IMR-90 (cell line): ENCODE measurements around the gene VIT. TPM values are rescaled to one million over a fixed set of nuclear protein-coding genes. Genes with fewer than 3 reads are reported as not detected.

Experiments
- ATAC-seq: fragments of 200-7000 bp; cut with Tn5 transposase; 2 replicates; pipeline ENCODE4 v1.9.1; 2020; ENCODE audit warnings: low read depth, mild to moderate bottlenecking, moderate library complexity
- BruUV-seq: library from RNA; stranded (reverse); fragments of 400-500 nt; replicated peaks from 2 replicates; lab custom pipeline; 2021; lab: Mats Ljungman, UMichigan
- CTCF ChIA-PET: fragments of 300-600 bp; formaldehyde crosslinking; extraction: SDS; loops from one replicate; lab custom pipeline; 2021; ENCODE audit warnings: antibody characterized with exemption; lab: Yijun Ruan, JAX
- POLR2A ChIA-PET: fragments of 300-600 bp; sonication (Branson Sonifier 250); formaldehyde crosslinking; loops from one replicate; lab custom pipeline; 2022; ENCODE audit warnings: antibody characterized with exemption; ENCODE audit not compliant: unreplicated experiment; lab: Charles Lee
- DNase-seq: peaks from one replicate; pipeline ENCODE4 v3.0.0; 2013
- H2AFZ ChIP-seq: replicated peaks from 2 replicates; pipeline ENCODE3; 2013; ENCODE audit warnings: low read length, mild to moderate bottlenecking; ENCODE audit not compliant: poor library complexity
- H2AK5ac ChIP-seq: 2 replicates; pipeline ENCODE4 v1.6.1; 2013; ENCODE audit warnings: low read depth, low read length, inconsistent platforms
- H2AK9ac ChIP-seq: replicated peaks from 2 replicates; pipeline ENCODE3; 2013; ENCODE audit warnings: mild to moderate bottlenecking, low read depth, low read length, moderate library complexity; ENCODE audit not compliant: poor library complexity
- H2BK120ac ChIP-seq: 2 replicates; pipeline ENCODE4 v1.6.1; 2013; ENCODE audit warnings: low read depth, low read length, inconsistent platforms
- H2BK15ac ChIP-seq: 3 replicates; pipeline ENCODE4 v1.6.1; 2013; ENCODE audit warnings: low read depth, low read length, inconsistent platforms
- H2BK20ac ChIP-seq: 2 replicates; pipeline ENCODE4 v1.6.1; 2013; ENCODE audit warnings: low read depth, mild to moderate bottlenecking, inconsistent platforms, low read length, moderate library complexity
- H2BK5ac ChIP-seq: 2 replicates; pipeline ENCODE4 v1.6.1; 2013; ENCODE audit warnings: mild to moderate bottlenecking, low read depth, low read length, inconsistent platforms; ENCODE audit not compliant: poor library complexity, severe bottlenecking
- H3K14ac ChIP-seq: replicated peaks from 2 replicates; pipeline ENCODE4 v1.6.1; 2013; ENCODE audit warnings: low read depth, low read length, inconsistent platforms
- H3K18ac ChIP-seq: 2 replicates; pipeline ENCODE4 v1.6.1; 2013; ENCODE audit warnings: low read depth, low read length, control low read depth
- H3K23ac ChIP-seq: 2 replicates; pipeline ENCODE4 v1.6.1; 2013; ENCODE audit warnings: low read depth, low read length, inconsistent platforms
- H3K27ac ChIP-seq: 2 replicates; pipeline ENCODE4 v1.5.1; 2013; ENCODE audit warnings: mild to moderate bottlenecking, control low read depth, low read length; ENCODE audit not compliant: insufficient read depth
- H3K27me3 ChIP-seq: 2 replicates; pipeline ENCODE4 v1.6.1; 2013; ENCODE audit warnings: low read length; ENCODE audit not compliant: control insufficient read depth, insufficient read depth
- H3K36me3 ChIP-seq: 2 replicates; pipeline ENCODE4 v1.6.1; 2013; ENCODE audit warnings: low read length, mixed read lengths; ENCODE audit not compliant: control insufficient read depth, insufficient read depth
- H3K4ac ChIP-seq: 2 replicates; pipeline ENCODE4 v1.6.1; 2013; ENCODE audit warnings: low read depth, low read length, inconsistent platforms
- H3K4me1 ChIP-seq: 2 replicates; pipeline ENCODE4 v1.6.1; 2013; ENCODE audit warnings: low read length, mixed read lengths; ENCODE audit not compliant: control insufficient read depth, insufficient read depth
- H3K4me2 ChIP-seq: 2 replicates; pipeline ENCODE4 v1.6.1; 2013; ENCODE audit warnings: low read depth, mild to moderate bottlenecking, control low read depth, low read length, moderate library complexity
- H3K4me3 ChIP-seq: 2 replicates; pipeline ENCODE4 v1.5.1; 2013; ENCODE audit warnings: low read depth, mild to moderate bottlenecking, control low read depth, low read length, moderate library complexity; ENCODE audit not compliant: insufficient read depth
- H3K56ac ChIP-seq: 2 replicates; pipeline ENCODE4 v1.6.1; 2013; ENCODE audit warnings: low read length, inconsistent platforms; ENCODE audit not compliant: insufficient read depth; ENCODE audit errors: extremely low read depth
- H3K79me1 ChIP-seq, 2 experiments: 2 replicates each; pipeline ENCODE4 v1.6.1; 2013; ENCODE audit warnings: low read length in 2 of 2, inconsistent platforms in 1 of 2, low read depth in 1 of 2
- H3K9ac ChIP-seq: 2 replicates; pipeline ENCODE4 v1.6.1; 2013; ENCODE audit warnings: low read depth, low read length, control low read depth
- H3K9me1 ChIP-seq: 2 replicates; pipeline ENCODE4 v1.6.1; 2013; ENCODE audit warnings: low read length, inconsistent platforms; ENCODE audit not compliant: insufficient read depth
- H3K9me3 ChIP-seq: 2 replicates; pipeline ENCODE4 v1.6.1; 2013; ENCODE audit warnings: low read length; ENCODE audit not compliant: control insufficient read depth, insufficient read depth
- H4K20me1 ChIP-seq: 2 replicates; pipeline ENCODE4 v1.6.1; 2013; ENCODE audit warnings: low read length, inconsistent platforms; ENCODE audit not compliant: insufficient read depth
- H4K5ac ChIP-seq: 2 replicates; pipeline ENCODE4 v1.6.1; 2013; ENCODE audit warnings: mild to moderate bottlenecking, low read depth, low read length, control low read depth
- H4K8ac ChIP-seq, 2 experiments: 2 replicates each; pipeline ENCODE4 v1.6.1; 2013; ENCODE audit warnings: low read depth in 2 of 2, low read length in 2 of 2, control low read depth in 1 of 2, inconsistent platforms in 1 of 2
- H4K91ac ChIP-seq: 2 replicates; pipeline ENCODE4 v1.6.1; 2013; ENCODE audit warnings: low read depth, low read length, inconsistent platforms; ENCODE audit not compliant: insufficient read depth
- CEBPB ChIP-seq: IDR thresholded peaks from 2 replicates; pipeline ENCODE4 v1.6.1; 2012; ENCODE audit warnings: low read depth, low read length, improper control_type of control experiment
- RAD21 ChIP-seq: IDR thresholded peaks from 2 replicates; pipeline ENCODE4 v1.6.1; 2012; ENCODE audit warnings: low read length, improper control_type of control experiment
- WGBS, 2 experiments: methylation state at CpG; one replicate each; pipeline versions ENCODE4 v1.1.5 to v1.1.7; 2013; ENCODE audit warnings: missing lambda C conversion rate in 2 of 2; ENCODE audit not compliant: insufficient read length in 1 of 2; ENCODE audit errors: extremely low coverage in 2 of 2; 5-methylcytosine and 5-hydroxymethylcytosine counted together
- dilution Hi-C: fragments of 300-500 bp; cut with HindIII; formaldehyde crosslinking; loops from one replicate; pipeline ENCODE4 v1.14.3; 2018; ENCODE audit warnings: low sequenced_read_pairs; ENCODE audit not compliant: unreplicated experiment
- in situ Hi-C: fragments of 300-500 bp; cut with MboI; formaldehyde crosslinking; loops from 3 replicates; pipeline ENCODE4 v1.14.3; 2019; ENCODE audit warnings: low sequenced_read_pairs, inconsistent platforms, mixed read lengths
- intact Hi-C: fragments of 100-400 bp; cut with micrococcal nuclease; formaldehyde crosslinking; loops from 2 replicates; pipeline ENCODE4 v1.10.0; 2022
- polyA plus RNA-seq, 3 experiments: library from polyadenylated mRNA; depleted of rRNA; stranded (reverse); fragments of >200 nt; gene quantifications; 2 replicates each; pipeline ENCODE4 v1.2.3, GENCODE V29; 2012; ENCODE audit warnings: low replicate concordance in 1 of 3
- total RNA-seq: library from RNA; depleted of rRNA; stranded (reverse); fragments of >200 nt; gene quantifications from 2 replicates; pipeline ENCODE4 v1.2.3, GENCODE V29; 2012

Gene VIT
- total and polyA plus RNA-seq, 2 of the 4 experiments (the other 2 are of a cell fraction) = under 0.01 TPM; not detected in 1

DNA sequence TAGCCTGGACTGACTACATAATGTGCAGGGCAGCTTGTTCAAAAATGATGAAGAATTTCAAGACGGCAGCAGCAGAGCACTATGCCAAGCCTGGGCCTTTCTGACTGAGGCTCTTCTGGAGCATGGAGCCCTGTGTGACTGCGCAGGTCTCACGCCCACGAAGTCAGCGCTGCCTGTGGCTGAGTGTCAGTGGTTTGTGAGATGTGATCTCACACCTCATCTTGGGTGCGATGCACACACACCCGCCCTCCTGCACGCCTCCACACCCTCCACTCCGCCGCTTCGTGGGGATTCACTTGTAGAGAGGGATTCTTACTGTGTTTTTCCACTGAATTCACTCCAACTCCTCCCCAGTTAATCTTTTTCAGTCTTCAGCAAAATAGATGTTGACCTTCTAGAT lies 103.9 kb downstream of the VIT start:
- no peak for DNase-seq
- H2AFZ ChIP-seq = no peak overlapping the region
- TF ChIP-seq CEBPB (no peak), RAD21 (no peak)
- no TSS peak for BruUV-seq
- H3K4me1 ChIP-seq = no peaks in the 10 kb centered on the region
- no peak overlapping the region for H3K18ac ChIP-seq
- no peak overlapping the region for H2BK120ac ChIP-seq
- no peak for ATAC-seq
- H3K14ac ChIP-seq = no peak overlapping the region
- no peak overlapping the region for H3K4me2 ChIP-seq
- H2BK15ac ChIP-seq = no peak overlapping the region
- in situ Hi-C loops (no loop called here), intact Hi-C loops (no loop called here), dilution Hi-C loops (no loop called here)
- H2BK20ac ChIP-seq = no peak overlapping the region
- H2AK9ac ChIP-seq = no peak overlapping the region
- no peaks in the 10 kb centered on the region for H4K20me1 ChIP-seq
- no peak overlapping the region for H3K4me3 ChIP-seq
- no peaks in the 10 kb centered on the region for H3K36me3 ChIP-seq
- H3K4ac ChIP-seq = no peak overlapping the region
- ChIA-PET CTCF (no interaction called here), POLR2A (no interaction called here)
- H3K9ac ChIP-seq = no peak overlapping the region
- H3K27ac ChIP-seq = no peak overlapping the region
- H3K27me3 ChIP-seq = peaks cover 28% of the 10 kb centered on the region
- WGBS, 2 experiments = 83% methylated on average over 1 of the region's 11 CpGs; no CpG with 5 or more reads in 1 of the 2 experiments
- no peak overlapping the region for H4K91ac ChIP-seq
- H2AK5ac ChIP-seq = no peak overlapping the region
- no peaks in the 10 kb centered on the region for H3K79me1 ChIP-seq
- no peak overlapping the region for H4K8ac ChIP-seq
- H3K23ac ChIP-seq = no peak overlapping the region
- H3K9me1 ChIP-seq = 0 out of 2 replicates have a peak, but pooled peaks cover 2% of the 10 kb centered on the region
- no peak overlapping the region for H4K5ac ChIP-seq
- no peak overlapping the region for H3K56ac ChIP-seq
- H2BK5ac ChIP-seq = no peak overlapping the region
- H3K9me3 ChIP-seq = no peaks in the 10 kb centered on the region
